Stomach (tissue), 9 donors: ENCODE data around the gene CA6. TPM values are rescaled to one million over a fixed set of nuclear protein-coding genes. Genes with fewer than 3 reads are reported as not detected.
"Not testable (repeated sequence)": the region's sequence is repeated elsewhere in the genome, so short reads cannot be mapped to it uniquely, and the experiment has no call there.

ENCODE experiments used
- DNase-seq, 2 donors: peaks; one replicate each; pipeline versions ENCODE4 v3.0.0 to v3.0.0-alpha.2; 2013 to 2019
- H3K27ac ChIP-seq, 5 donors: fragments of 200-600 bp in 4 of 5; sonication (generic) in 4 of 5; one replicate each; pipeline ENCODE4 v1.5.1; 2013 to 2019; ENCODE audit warnings: mild to moderate bottlenecking in 1 of 5, moderate library complexity in 1 of 5
- H3K27me3 ChIP-seq, 3 donors: fragments of 200-600 bp; sonication (generic); one replicate each; pipeline ENCODE4 v1.5.1; 2017 to 2019; ENCODE audit warnings: mixed run types in 1 of 3
- H3K36me3 ChIP-seq, 4 donors: fragments of 200-600 bp; sonication (generic); 1 replicate in 3 of 4; 2 replicates in 1 of 4; pipeline ENCODE4 v1.5.1; 2016 to 2019
- H3K4me1 ChIP-seq, 4 donors: fragments of 200-600 bp; sonication (generic); one replicate each; pipeline ENCODE4 v1.5.1; 2016 to 2019
- H3K4me3 ChIP-seq, 4 donors: fragments of 200-600 bp; sonication (generic) in 3 of 4; one replicate each; pipeline ENCODE4 v1.5.1; 2016 to 2019; ENCODE audit warnings: mild to moderate bottlenecking in 1 of 4
- H3K9me3 ChIP-seq, 4 donors: fragments of 200-600 bp; sonication (generic); one replicate each; pipeline ENCODE4 v1.5.1; 2016 to 2019
- EP300 ChIP-seq: sonication (generic); formaldehyde crosslinking; IDR thresholded peaks from one replicate; pipeline ENCODE4 v1.6.1; 2017; ENCODE audit warnings: antibody characterized with exemption
- POLR2A ChIP-seq, 4 donors: fragments of 450-650 bp; IDR thresholded peaks; one replicate each; pipeline ENCODE4 v1.6.1; 2016; ENCODE audit warnings: antibody characterized with exemption in 4 of 4, control low read depth in 2 of 4, mild to moderate bottlenecking in 1 of 4, moderate library complexity in 1 of 4
- POLR2AphosphoS5 ChIP-seq, 3 donors: sonication (generic); formaldehyde crosslinking; IDR thresholded peaks; one replicate each; pipeline ENCODE4 v1.6.1; 2016; ENCODE audit warnings: antibody characterized with exemption in 3 of 3
- WGBS, 5 donors: extraction: QIAGEN DNeasy Blood & Tissue Kit in 3 of 5; methylation state at CpG; one replicate each; pipeline versions ENCODE4 v1.1.5 to v1.1.7; 2013 to 2018; 5-methylcytosine and 5-hydroxymethylcytosine counted together
- intact Hi-C: fragments of 100-400 bp; cut with DNase I; formaldehyde crosslinking; loops from one replicate; pipeline ENCODE4 v1.15.1; 2023; ENCODE audit warnings: low total_unique reads
- polyA plus RNA-seq, 3 donors: library from polyadenylated mRNA; stranded (reverse); fragments of 200-250 nt; gene quantifications; one replicate each; pipeline ENCODE4 v1.2.3, GENCODE V29; 2013
- total RNA-seq, 5 donors: library from RNA; depleted of rRNA; stranded (reverse); fragments of >200 nt; gene quantifications; one replicate each; pipeline versions ENCODE4 v1.1.0 to v1.2.3, GENCODE V29; 2014 to 2016
- TF ChIP-seq, protein P1 (sequence below), 7 experiments: fragments of 450-650 bp in 4 of 7; fragments of 200-600 bp in 3 of 7; sonication (generic) in 3 of 7; IDR thresholded peaks; one replicate each; pipeline ENCODE4 v1.5.1; 2016 to 2019; ENCODE audit warnings: antibody characterized with exemption in 7 of 7, control low read depth in 2 of 7, mild to moderate bottlenecking in 1 of 7
- donor health status: healthy with polysubstance abuse.
- donor health status: Bipolar disorder and iron deficiency.
- donor health status: healthy.

Gene CA6
- total and polyA plus RNA-seq, 8 donors, result not detected

DNA sequence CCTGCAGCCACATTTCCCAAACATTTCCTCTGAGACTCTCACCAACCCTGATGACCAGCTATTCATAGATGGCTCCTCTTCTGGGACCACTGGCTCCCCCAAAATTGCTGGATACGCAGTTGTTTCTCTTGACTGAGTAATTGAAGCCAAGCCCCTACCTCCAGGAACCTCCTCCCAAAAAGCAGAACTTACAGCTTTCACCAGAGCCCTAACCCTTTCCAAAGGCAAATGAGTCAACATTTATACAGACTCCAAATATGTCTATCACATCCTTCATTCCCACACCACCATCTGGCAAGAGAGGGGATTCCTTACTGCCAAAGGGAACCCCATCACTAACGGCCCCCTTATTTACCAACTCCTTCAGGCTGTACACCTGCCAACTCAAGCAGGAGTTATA is 20.3 kb upstream of the CA6 start:
- Histone ChIP-seq H3K4me1 (no peaks in the 10 kb centered on the region), H3K27me3 (no peaks in the 10 kb centered on the region), H3K36me3 (no peaks in the 10 kb centered on the region), H3K9me3 (no peaks in the 10 kb centered on the region), H3K27ac (no peak overlapping the region), H3K4me3 (no peak overlapping the region)
- DNase-seq, result no peak
- WGBS, 5 donors, result 32 to 58% (median 38%) methylated on average over 2 of the region's 2 CpGs
- no peak for TF ChIP-seq POLR2AphosphoS5 (IDR thresholded peaks at IDR 0.05)
- TF ChIP-seq POLR2A (IDR thresholded peaks at IDR 0.05), result no peak
- TF ChIP-seq EP300, result no peak
- TF ChIP-seq, protein P1, sequence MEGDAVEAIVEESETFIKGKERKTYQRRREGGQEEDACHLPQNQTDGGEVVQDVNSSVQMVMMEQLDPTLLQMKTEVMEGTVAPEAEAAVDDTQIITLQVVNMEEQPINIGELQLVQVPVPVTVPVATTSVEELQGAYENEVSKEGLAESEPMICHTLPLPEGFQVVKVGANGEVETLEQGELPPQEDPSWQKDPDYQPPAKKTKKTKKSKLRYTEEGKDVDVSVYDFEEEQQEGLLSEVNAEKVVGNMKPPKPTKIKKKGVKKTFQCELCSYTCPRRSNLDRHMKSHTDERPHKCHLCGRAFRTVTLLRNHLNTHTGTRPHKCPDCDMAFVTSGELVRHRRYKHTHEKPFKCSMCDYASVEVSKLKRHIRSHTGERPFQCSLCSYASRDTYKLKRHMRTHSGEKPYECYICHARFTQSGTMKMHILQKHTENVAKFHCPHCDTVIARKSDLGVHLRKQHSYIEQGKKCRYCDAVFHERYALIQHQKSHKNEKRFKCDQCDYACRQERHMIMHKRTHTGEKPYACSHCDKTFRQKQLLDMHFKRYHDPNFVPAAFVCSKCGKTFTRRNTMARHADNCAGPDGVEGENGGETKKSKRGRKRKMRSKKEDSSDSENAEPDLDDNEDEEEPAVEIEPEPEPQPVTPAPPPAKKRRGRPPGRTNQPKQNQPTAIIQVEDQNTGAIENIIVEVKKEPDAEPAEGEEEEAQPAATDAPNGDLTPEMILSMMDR (IDR thresholded peaks at IDR 0.05), result no peak
- intact Hi-C loops, result no loop called here

DNA sequence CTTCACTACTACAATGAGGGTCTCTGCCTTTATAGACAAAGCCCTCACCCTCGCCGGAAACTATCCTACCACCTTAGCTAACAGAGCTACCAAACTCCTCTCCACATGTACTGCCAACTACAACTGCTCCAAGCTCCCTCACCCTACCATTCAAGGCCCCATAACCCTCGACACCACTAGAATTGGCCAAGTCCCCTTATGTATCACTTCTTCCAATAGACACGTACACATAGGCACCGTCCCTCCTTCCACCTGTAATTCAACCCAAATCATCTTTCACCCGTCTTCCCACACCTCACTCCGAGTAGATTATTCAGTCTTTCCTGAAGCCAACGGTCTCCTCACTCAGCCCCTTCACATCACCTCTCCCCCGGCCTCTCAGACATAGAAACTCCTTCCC is 19.7 kb upstream of the CA6 start:
- H3K4me1 ChIP-seq, result no peaks in the 10 kb centered on the region
- TF ChIP-seq POLR2A (IDR thresholded peaks at IDR 0.05), result no peak
- TF ChIP-seq, protein P1 (IDR thresholded peaks at IDR 0.05), result no peak
- no peak for TF ChIP-seq POLR2AphosphoS5 (IDR thresholded peaks at IDR 0.05)
- TF ChIP-seq EP300, result no peak
- WGBS, 5 donors, result 84 to 93% (median 87%) methylated on average over 9 of the region's 9 CpGs
- no peaks in the 10 kb centered on the region for H3K9me3 ChIP-seq
- H3K4me3 ChIP-seq, result no peak overlapping the region
- no peaks in the 10 kb centered on the region for H3K27me3 ChIP-seq
- intact Hi-C loops, result no loop called here
- no peak overlapping the region for H3K27ac ChIP-seq
- H3K36me3 ChIP-seq, result no peaks in the 10 kb centered on the region
- DNase-seq, result no peak

DNA sequence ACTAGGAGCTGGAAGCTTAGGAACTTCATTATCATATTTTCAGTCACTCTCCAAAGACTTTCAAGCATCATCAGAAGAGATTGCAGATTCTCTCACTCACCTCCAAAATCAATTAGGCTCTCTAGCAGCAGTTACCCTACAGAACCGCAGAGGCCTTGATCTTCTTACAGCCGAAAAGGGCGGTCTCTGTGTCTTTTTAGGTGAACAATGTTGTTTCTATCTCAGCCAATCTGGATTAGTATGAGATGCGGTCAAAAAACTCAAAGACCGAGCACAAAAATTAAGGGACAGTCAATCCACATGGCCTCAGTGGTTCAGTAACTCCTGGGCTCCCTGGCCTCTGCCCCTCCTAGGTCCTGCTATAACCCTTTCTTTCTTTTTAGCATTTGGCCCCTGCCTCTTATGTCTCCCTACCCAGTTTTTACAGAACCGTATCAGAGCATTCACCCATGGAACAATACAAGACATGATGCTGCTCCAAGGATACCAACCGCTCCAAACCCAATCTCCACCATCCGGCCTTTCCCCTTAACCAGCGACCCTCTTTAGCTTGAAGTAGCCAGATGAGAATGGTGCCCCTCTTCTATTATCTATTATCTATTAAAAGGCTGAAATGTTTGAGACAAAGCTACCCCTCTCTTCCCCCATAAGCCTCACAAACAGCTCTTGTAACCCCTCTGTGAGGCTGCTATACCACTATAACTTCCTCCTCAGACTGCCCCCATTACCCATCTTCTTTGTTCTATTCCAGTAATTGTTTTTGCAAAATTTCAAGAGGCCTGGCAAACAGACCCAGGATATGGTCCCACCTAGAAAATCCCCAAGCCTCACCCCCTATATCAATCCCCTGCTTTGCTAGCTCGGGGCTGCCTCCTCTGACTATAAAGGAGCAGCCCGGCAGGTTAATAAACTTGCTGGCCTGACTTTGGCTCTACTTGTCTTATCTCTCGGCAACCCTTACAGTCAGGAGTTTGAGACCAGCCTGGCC is 18.7 kb upstream of the CA6 start:
- no peaks in the 10 kb centered on the region for H3K27me3 ChIP-seq
- H3K4me3 ChIP-seq, result no peak overlapping the region
- no peak for DNase-seq
- no peak overlapping the region for H3K27ac ChIP-seq
- TF ChIP-seq, protein P1 (IDR thresholded peaks at IDR 0.05), result no peak
- TF ChIP-seq EP300, result no peak
- no peak for TF ChIP-seq POLR2A (IDR thresholded peaks at IDR 0.05)
- no peak for TF ChIP-seq POLR2AphosphoS5 (IDR thresholded peaks at IDR 0.05)
- 86 to 93% (median 90%) methylated on average over 12 of the region's 12 CpGs for WGBS, 5 donors
- intact Hi-C loops, result no loop called here
- no peaks in the 10 kb centered on the region for H3K36me3 ChIP-seq
- H3K9me3 ChIP-seq, result no peaks in the 10 kb centered on the region
- no peaks in the 10 kb centered on the region for H3K4me1 ChIP-seq

DNA sequence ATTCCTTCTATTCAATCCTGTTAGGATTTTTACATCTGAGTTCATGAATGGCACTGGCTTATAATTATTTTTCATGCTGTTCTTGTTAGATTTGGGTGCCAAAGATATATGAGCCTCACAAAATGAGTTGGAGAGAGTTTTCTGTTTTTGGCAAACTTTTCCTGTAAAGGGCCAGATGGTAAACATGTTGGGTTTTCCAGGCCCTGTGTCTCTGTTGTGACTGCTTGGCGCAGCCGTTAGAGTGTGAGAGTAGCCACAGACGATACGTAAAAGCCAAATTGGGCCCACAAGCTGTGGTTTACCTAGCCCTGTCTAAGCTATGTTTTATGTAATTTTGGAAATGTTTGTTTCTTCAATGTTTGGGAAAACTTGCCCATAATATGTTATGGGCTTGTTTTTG is 15.6 kb upstream of the CA6 start:
- no peaks in the 10 kb centered on the region for H3K27me3 ChIP-seq
- no peaks in the 10 kb centered on the region for H3K4me1 ChIP-seq
- TF ChIP-seq POLR2AphosphoS5 (IDR thresholded peaks at IDR 0.05), result no peak
- H3K36me3 ChIP-seq, result no peaks in the 10 kb centered on the region
- DNase-seq, result no peak
- H3K4me3 ChIP-seq, result no peak overlapping the region
- intact Hi-C loops, result no loop called here
- no peaks in the 10 kb centered on the region for H3K9me3 ChIP-seq
- WGBS, 5 donors, result 74 to 78% (median 77%) methylated on average over 4 of the region's 4 CpGs
- no peak overlapping the region for H3K27ac ChIP-seq

DNA sequence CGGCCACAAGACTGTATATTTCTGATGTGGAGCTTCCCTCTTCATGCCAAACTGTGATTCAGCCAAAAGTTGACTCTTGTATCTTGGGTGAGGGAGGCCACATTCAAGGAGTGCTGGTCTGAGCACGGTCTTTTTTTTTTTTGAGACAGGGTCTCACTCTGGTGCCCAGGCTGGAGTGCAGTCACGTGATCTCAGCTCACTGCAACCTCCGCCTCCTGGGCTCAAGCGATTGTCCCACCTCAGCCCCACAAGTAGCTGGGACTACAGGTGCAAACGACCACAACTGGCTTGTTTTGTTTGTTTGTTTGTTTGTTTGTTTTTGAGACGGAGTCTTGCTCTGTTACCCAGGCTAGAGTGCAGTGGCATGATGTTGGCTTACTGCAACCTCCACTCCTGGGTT is 8.6 kb upstream of the CA6 start:
- intact Hi-C loops, H3K36me3 ChIP-seq, H3K27me3 ChIP-seq, DNase-seq, H3K9me3 ChIP-seq, H3K4me3 ChIP-seq, H3K27ac ChIP-seq: not testable (repeated sequence)
- WGBS, 5 donors, result 77 to 85% (median 79%) methylated on average over 7 of the region's 7 CpGs
- peaks cover 0 to 14% (median 0%) of the 10 kb centered on the region in 4 donors for H3K4me1 ChIP-seq
